CMK (cell line): ENCODE measurements around the gene NAT16.
"Not testable (repeated sequence)": the region's sequence is repeated elsewhere in the genome, so short reads cannot be mapped to it uniquely, and the experiment has no call there.

Experiments
- DNase-seq: peaks from one replicate; pipeline ENCODE4 v3.0.0-alpha.2; 2010; ENCODE audit warnings: low read depth

Gene NAT16

GRCh38 chr7:101156866-101157589, 23.1 kb downstream of the NAT16 start:
- DNase-seq, result no peak

GRCh38 chr7:101156277-101156676, 23.8 kb downstream of the NAT16 start:
- DNase-seq, result no peak

GRCh38 chr7:101155303-101155702, 24.8 kb downstream of the NAT16 start:
- no peak for DNase-seq

- no peak for DNase-seq
Measured at GRCh38 chr7:101154693-101155102, 25.4 kb downstream of the NAT16 start.

- peak; percentile 96 for DNase-seq
Measured at GRCh38 chr7:101153969-101154692, 26.0 kb downstream of the NAT16 start, which contains the start of gene AP1S1. AP1S1 (plus strand) TSS chr7:101154476; CDS start chr7:101154515, 39 bp downstream.

GRCh38 chr7:101151908-101152651, 28.0 kb downstream of the NAT16 start:
- no peak for DNase-seq

- no peak for DNase-seq
Measured at GRCh38 chr7:101140746-101141382, 39.2 kb downstream of the NAT16 start.

- DNase-seq, result no peak
Measured at GRCh38 chr7:101140339-101140699, 39.8 kb downstream of the NAT16 start.

- no peak for DNase-seq
Measured at GRCh38 chr7:101138213-101138870, 41.8 kb downstream of the NAT16 start.

- DNase-seq, result no peak
Measured at GRCh38 chr7:101137651-101138212, 42.4 kb downstream of the NAT16 start.

GRCh38 chr7:101134399-101134980, 45.6 kb downstream of the NAT16 start:
- no peak for DNase-seq

GRCh38 chr7:101133621-101134398, 46.3 kb downstream of the NAT16 start:
- DNase-seq, result no peak

- DNase-seq, result not testable (repeated sequence)
Measured at GRCh38 chr7:101132626-101133600, 47.2 kb downstream of the NAT16 start.

- DNase-seq, result no peak
Measured at GRCh38 chr7:101129603-101130117, 50.4 kb downstream of the NAT16 start.

GRCh38 chr7:101128040-101128834, 51.9 kb downstream of the NAT16 start:
- DNase-seq, result no peak

- DNase-seq, result no peak
Measured at GRCh38 chr7:101127460-101128039, 52.5 kb downstream of the NAT16 start.

GRCh38 chr7:101126651-101127459, 53.2 kb downstream of the NAT16 start, which contains the start of gene SERPINE1:
SERPINE1 (plus strand) TSS chr7:101127104; CDS start chr7:101128394, 1,290 bp downstream.
- DNase-seq, result no peak
